ENCODE results near the gene EMILIN3.
A peak's percentile ranks its signal among the peaks of the same experiment; 100 is the strongest.

EMILIN3 gene

GRCh38 chr20:41344477-41344876 is 22.1 kb downstream of the EMILIN3 start:
- no peaks in the 10 kb centered on the region for H3K9me3 ChIP-seq (ENCODE audit: control insufficient read depth, insufficient read depth, low read depth, low read length)
- H3K27me3 ChIP-seq (ENCODE audit: control insufficient read depth, insufficient read depth, low read length) = peaks cover 3% of the 10 kb centered on the region
- no peaks in the 10 kb centered on the region for H3K36me3 ChIP-seq (ENCODE audit: control insufficient read depth, insufficient read depth, low read length)
- no peak overlapping the region for H3K27ac ChIP-seq (ENCODE audit: low read depth, low read length)
- H3K4me3 ChIP-seq (ENCODE audit: low read depth, low read length) = no peak overlapping the region
- H3K9ac ChIP-seq (ENCODE audit: low read length) = no peak overlapping the region
- H3K4me1 ChIP-seq (ENCODE audit: control insufficient read depth, insufficient read depth, low read length) = peaks cover 18% of the 10 kb centered on the region

DNA sequence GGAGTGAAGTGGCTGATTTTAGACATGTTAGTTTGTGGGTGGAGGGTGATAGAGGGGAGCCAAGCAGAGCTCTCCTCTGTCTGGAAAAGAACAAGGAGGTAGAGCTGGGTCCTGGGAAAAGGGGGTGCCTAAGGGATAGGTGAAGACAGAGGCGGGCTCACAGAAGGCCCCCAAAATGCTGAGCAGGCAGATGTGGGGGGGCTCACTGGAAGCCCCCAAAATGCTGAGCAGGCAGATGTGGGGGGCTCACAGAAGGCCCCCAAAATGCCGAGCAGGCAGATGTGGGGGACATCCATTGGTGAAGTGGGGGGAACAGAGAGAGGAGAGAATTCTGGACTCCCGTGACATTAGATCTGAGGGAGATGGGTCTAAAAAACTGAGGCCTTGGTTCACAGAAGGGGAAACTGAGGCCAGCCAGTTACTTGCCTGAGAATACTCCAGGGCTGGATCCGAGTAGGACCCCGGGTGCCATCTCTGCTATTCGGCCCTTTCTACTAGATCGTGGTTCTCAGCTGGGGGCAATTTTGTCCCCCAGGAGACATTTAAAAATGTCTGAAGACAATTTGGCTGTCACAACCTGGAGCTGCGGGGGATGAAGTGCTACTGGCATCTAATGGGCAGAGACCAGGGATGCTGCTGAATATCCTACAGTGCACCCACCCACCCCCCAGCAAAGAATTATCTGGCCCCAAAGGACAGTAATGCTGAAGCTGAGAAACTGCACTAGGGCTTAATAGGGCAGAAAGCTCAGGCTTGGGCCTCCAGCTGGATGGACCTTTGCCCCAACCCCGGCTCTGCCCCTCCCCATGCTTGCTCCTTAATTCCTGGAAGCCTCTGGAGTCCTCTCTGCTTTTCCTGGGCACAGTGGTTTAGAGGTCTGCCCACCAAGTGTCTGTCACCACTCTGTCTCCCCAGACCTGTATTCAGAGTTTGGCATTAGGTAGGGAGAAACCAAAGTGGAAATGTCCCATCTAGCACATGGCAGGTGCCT is 23.8 kb downstream of the EMILIN3 start:
- Histone ChIP-seq H3K9ac (ENCODE audit: low read length) (no peak overlapping the region), H3K27ac (ENCODE audit: low read depth, low read length) (no peak overlapping the region), H3K9me3 (ENCODE audit: control insufficient read depth, insufficient read depth, low read depth, low read length) (no peaks in the 10 kb centered on the region), H3K27me3 (ENCODE audit: control insufficient read depth, insufficient read depth, low read length) (peaks cover 10% of the 10 kb centered on the region), H3K4me3 (ENCODE audit: low read depth, low read length) (no peak overlapping the region), H3K4me1 (ENCODE audit: control insufficient read depth, insufficient read depth, low read length) (peaks cover 20% of the 10 kb centered on the region), H3K36me3 (ENCODE audit: control insufficient read depth, insufficient read depth, low read length) (no peaks in the 10 kb centered on the region)

GRCh38 chr20:41340327-41341055 is 26.1 kb downstream of the EMILIN3 start, which contains the start of gene LPIN3:
Gene LPIN3, plus strand, starts transcription at chr20:41340821. Its CDS starts 4,983 bp downstream, at chr20:41345804.
- Histone ChIP-seq H3K9ac (ENCODE audit: low read length) (no peak within 1 kb of the TSS), H3K4me1 (ENCODE audit: control insufficient read depth, insufficient read depth, low read length) (peaks cover 13% of the 10 kb centered on the region), H3K36me3 (ENCODE audit: control insufficient read depth, insufficient read depth, low read length) (no peaks in the 10 kb centered on the region), H3K27ac (ENCODE audit: low read depth, low read length) (no peak within 1 kb of the TSS), H3K27me3 (ENCODE audit: control insufficient read depth, insufficient read depth, low read length) (peaks cover 10% of the 10 kb centered on the region), H3K4me3 (ENCODE audit: low read depth, low read length) (peak within 1 kb of the TSS; percentile 56), H3K9me3 (ENCODE audit: control insufficient read depth, insufficient read depth, low read depth, low read length) (no peaks in the 10 kb centered on the region)

DNA sequence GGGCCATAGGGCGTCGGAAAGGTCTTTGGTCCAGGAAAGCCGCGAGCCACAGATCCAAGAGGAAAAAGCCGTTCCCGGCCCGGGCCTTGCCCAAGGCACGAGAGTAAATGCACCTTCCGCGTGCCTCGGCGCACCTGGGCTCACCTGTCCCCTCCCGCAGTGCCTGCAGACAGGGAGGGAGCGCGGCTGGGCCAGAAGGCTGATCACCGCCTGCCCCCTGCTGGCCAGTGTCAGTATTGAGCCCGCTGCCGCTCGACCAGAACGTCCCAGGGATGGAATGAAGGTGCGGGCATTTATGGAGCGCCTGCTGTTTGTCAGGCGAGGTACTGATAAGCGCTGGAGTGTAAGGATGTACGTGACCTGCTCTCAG is 26.7 kb downstream of the EMILIN3 start:
- Histone ChIP-seq H3K27me3 (ENCODE audit: control insufficient read depth, insufficient read depth, low read length) (peaks cover 10% of the 10 kb centered on the region), H3K36me3 (ENCODE audit: control insufficient read depth, insufficient read depth, low read length) (no peaks in the 10 kb centered on the region), H3K4me1 (ENCODE audit: control insufficient read depth, insufficient read depth, low read length) (peaks cover 13% of the 10 kb centered on the region), H3K9me3 (ENCODE audit: control insufficient read depth, insufficient read depth, low read depth, low read length) (no peaks in the 10 kb centered on the region), H3K9ac (ENCODE audit: low read length) (no peak overlapping the region), H3K27ac (ENCODE audit: low read depth, low read length) (no peak overlapping the region), H3K4me3 (ENCODE audit: low read depth, low read length) (peak overlapping the region; percentile 53)

DNA sequence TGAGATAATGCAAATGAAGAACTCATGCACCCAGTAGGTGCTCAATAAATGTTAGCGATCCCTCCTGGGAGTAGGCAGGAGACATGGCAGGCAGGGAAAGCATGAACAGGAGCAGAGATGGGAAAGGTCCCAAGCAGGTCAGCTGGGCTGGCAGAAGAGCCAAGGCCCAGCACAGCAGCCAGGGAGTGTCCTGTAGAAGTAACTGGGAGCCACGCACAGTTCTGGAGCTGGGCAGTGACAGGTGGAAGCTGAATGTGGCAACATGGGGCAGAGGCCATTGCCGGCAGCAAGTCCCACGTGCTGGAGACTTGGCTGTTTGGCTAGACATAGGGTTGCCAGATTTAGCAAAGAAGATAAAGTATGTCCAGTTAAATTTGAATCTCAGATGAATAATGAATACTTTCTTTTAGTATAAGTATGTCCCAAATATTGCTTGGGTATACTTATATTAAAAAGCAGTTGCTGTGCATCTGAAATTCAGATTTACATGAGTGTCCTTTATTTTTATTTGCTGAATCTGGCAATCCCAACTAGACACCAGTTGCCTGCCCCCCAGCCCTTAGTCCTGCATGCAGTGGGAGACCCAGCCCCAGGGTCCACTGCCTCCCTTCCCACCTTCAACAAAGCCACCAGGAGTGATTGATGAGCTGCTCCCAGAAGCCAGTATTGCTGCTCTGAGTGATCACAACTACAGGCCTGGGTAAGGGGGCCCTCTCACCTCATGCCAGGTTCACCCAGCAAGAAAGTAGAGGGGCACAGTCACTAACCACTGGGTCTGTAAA is 29.7 kb downstream of the EMILIN3 start:
- H3K27ac ChIP-seq (ENCODE audit: low read depth, low read length) = no peak overlapping the region
- no peaks in the 10 kb centered on the region for H3K9me3 ChIP-seq (ENCODE audit: control insufficient read depth, insufficient read depth, low read depth, low read length)
- H3K9ac ChIP-seq (ENCODE audit: low read length) = no peak overlapping the region
- no peaks in the 10 kb centered on the region for H3K36me3 ChIP-seq (ENCODE audit: control insufficient read depth, insufficient read depth, low read length)
- peaks cover 13% of the 10 kb centered on the region for H3K4me1 ChIP-seq (ENCODE audit: control insufficient read depth, insufficient read depth, low read length)
- peaks cover 10% of the 10 kb centered on the region for H3K27me3 ChIP-seq (ENCODE audit: control insufficient read depth, insufficient read depth, low read length)
- no peak overlapping the region for H3K4me3 ChIP-seq (ENCODE audit: low read depth, low read length)

- H3K27me3 ChIP-seq (ENCODE audit: control insufficient read depth, insufficient read depth, low read length) = peaks cover 13% of the 10 kb centered on the region
- H3K27ac ChIP-seq (ENCODE audit: low read depth, low read length) = no peak overlapping the region
- H3K36me3 ChIP-seq (ENCODE audit: control insufficient read depth, insufficient read depth, low read length) = no peaks in the 10 kb centered on the region
- H3K4me1 ChIP-seq (ENCODE audit: control insufficient read depth, insufficient read depth, low read length) = peaks cover 6% of the 10 kb centered on the region
- no peak overlapping the region for H3K4me3 ChIP-seq (ENCODE audit: low read depth, low read length)
- H3K9ac ChIP-seq (ENCODE audit: low read length) = no peak overlapping the region
- H3K9me3 ChIP-seq (ENCODE audit: control insufficient read depth, insufficient read depth, low read depth, low read length) = no peaks in the 10 kb centered on the region
Observed at GRCh38 chr20:41335591-41335990, 31.0 kb downstream of the EMILIN3 start.

DNA sequence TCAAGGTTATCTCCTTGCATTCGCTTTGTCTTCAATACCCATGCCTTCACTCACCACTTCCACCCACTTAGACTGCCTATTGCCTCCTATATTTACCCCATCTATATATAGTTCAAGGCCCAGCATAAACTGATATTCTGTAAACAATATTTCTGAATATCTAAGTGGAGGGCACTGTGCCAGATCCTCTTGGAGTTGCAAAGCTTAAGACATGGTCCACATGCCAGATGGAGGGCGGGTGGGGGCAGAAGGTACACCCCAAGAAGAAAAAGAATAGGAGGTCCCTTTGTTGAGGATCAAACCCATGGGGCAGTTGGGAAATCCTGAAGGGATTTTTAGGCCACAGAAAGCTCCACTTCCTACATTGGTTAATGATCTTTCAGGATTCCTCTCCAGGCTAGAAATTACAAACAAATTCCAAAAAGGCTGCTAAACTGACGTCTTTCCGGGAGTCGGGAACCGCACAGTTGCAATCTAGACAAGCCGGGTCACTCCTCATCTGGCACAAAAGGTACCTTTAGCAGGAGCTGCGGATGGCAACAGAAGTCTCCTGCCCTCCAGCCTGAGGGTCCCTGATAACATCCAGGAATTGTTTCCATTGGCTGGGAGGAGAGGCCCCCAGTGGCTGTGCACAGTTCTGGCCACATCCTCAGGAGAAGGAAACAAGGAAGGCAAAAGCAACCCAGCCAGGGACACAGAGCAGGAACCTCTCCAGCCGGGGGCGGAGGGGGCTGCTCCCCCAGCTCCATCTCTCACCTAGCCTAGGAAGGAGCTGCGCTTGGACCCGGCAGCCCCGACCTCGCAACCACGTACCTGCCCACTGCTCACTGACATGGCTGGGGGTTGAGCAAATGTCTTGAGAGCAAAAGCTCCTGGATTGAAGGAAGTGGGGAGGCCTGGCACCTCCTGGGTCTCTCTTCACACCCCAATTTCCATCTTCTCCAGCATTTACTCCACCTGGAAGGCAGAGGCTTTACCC is 31.9 kb downstream of the EMILIN3 start:
- Histone ChIP-seq H3K36me3 (ENCODE audit: control insufficient read depth, insufficient read depth, low read length) (no peaks in the 10 kb centered on the region), H3K9me3 (ENCODE audit: control insufficient read depth, insufficient read depth, low read depth, low read length) (no peaks in the 10 kb centered on the region), H3K27me3 (ENCODE audit: control insufficient read depth, insufficient read depth, low read length) (peaks cover 17% of the 10 kb centered on the region), H3K27ac (ENCODE audit: low read depth, low read length) (no peak overlapping the region), H3K4me3 (ENCODE audit: low read depth, low read length) (no peak overlapping the region), H3K4me1 (ENCODE audit: control insufficient read depth, insufficient read depth, low read length) (peaks cover 7% of the 10 kb centered on the region), H3K9ac (ENCODE audit: low read length) (no peak overlapping the region)

DNA sequence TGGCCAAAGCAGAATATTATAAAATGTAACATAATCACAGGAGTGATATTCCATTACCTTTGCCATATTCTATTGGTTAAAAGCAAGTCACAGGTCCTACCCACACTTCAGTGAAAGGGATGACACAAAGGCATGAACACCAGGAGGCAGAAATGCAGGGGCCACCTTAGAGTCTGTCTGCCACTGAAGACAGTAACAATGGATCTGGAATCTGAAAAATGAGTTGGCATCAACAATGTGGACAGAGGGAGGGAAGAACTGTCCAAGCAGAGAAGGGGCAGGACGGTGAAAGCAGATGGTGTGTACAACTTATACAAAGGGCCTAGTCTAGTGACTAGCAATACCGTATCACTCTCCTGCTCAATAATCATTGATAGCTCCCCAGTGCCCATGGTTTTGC is 32.6 kb downstream of the EMILIN3 start:
- Histone ChIP-seq H3K27me3 (ENCODE audit: control insufficient read depth, insufficient read depth, low read length) (peaks cover 16% of the 10 kb centered on the region), H3K4me3 (ENCODE audit: low read depth, low read length) (no peak overlapping the region), H3K36me3 (ENCODE audit: control insufficient read depth, insufficient read depth, low read length) (no peaks in the 10 kb centered on the region), H3K27ac (ENCODE audit: low read depth, low read length) (no peak overlapping the region), H3K9ac (ENCODE audit: low read length) (no peak overlapping the region), H3K9me3 (ENCODE audit: control insufficient read depth, insufficient read depth, low read depth, low read length) (no peaks in the 10 kb centered on the region), H3K4me1 (ENCODE audit: control insufficient read depth, insufficient read depth, low read length) (peaks cover 7% of the 10 kb centered on the region; the same call in 1 of the 2 replicates)

GRCh38 chr20:41331731-41332130 is 34.9 kb downstream of the EMILIN3 start:
- Histone ChIP-seq H3K27me3 (ENCODE audit: control insufficient read depth, insufficient read depth, low read length) (peaks cover 16% of the 10 kb centered on the region), H3K9ac (ENCODE audit: low read length) (no peak overlapping the region), H3K4me1 (ENCODE audit: control insufficient read depth, insufficient read depth, low read length) (peaks cover 10% of the 10 kb centered on the region; the same call in 1 of the 2 replicates), H3K9me3 (ENCODE audit: control insufficient read depth, insufficient read depth, low read depth, low read length) (no peaks in the 10 kb centered on the region), H3K4me3 (ENCODE audit: low read depth, low read length) (no peak overlapping the region), H3K36me3 (ENCODE audit: control insufficient read depth, insufficient read depth, low read length) (no peaks in the 10 kb centered on the region), H3K27ac (ENCODE audit: low read depth, low read length) (no peak overlapping the region)

DNA sequence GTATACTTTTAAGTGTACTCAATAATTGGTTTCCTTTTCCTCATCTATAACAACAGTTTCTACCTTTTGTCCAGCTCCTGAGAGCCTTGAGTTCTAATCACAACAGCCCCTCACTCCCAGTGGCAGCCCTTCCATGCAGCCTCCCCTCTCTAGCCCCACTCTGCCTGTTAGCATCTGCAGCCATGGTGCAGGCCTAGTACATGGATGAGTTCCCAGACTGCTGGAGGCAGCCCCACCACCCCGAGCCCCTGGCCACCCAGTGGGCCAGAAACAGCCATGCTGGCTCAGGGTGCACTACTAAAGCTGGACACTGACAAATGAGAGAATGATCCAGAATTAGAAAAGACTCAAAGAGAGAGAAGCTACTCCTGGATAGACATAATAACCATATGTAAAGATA is 35.7 kb downstream of the EMILIN3 start:
- Histone ChIP-seq H3K36me3 (ENCODE audit: control insufficient read depth, insufficient read depth, low read length) (no peaks in the 10 kb centered on the region), H3K27me3 (ENCODE audit: control insufficient read depth, insufficient read depth, low read length) (peaks cover 16% of the 10 kb centered on the region), H3K27ac (ENCODE audit: low read depth, low read length) (no peak overlapping the region), H3K9ac (ENCODE audit: low read length) (no peak overlapping the region), H3K4me1 (ENCODE audit: control insufficient read depth, insufficient read depth, low read length) (peaks cover 10% of the 10 kb centered on the region; the same call in 1 of the 2 replicates), H3K9me3 (ENCODE audit: control insufficient read depth, insufficient read depth, low read depth, low read length) (no peaks in the 10 kb centered on the region), H3K4me3 (ENCODE audit: low read depth, low read length) (no peak overlapping the region)
